Loucy (cell line): ENCODE measurements around the gene SCARB1.
A peak's percentile ranks its signal among the peaks of the same experiment; 100 is the strongest.

Experiments used
- H2AFZ ChIP-seq: fragments of 200-600 bp; sonication (generic); 2 replicates; pipeline ENCODE4 v1.6.0; 2016; ENCODE audit warnings: antibody characterized with exemption, mild to moderate bottlenecking, low read length, moderate library complexity
- H3F3A ChIP-seq: fragments of 200-600 bp; 2 replicates; pipeline ENCODE4 v1.6.0; 2016; ENCODE audit warnings: antibody characterized with exemption, low read depth, mild to moderate bottlenecking
- H3K27me3 ChIP-seq: fragments of 200-600 bp; sonication (generic); 2 replicates; pipeline ENCODE4 v1.6.1; 2014; ENCODE audit warnings: low read length, mild to moderate bottlenecking; ENCODE audit not compliant: insufficient read depth, poor library complexity, severe bottlenecking
- H3K36me3 ChIP-seq: fragments of 200-600 bp; sonication (generic); 2 replicates; pipeline ENCODE4 v1.6.1; 2016; ENCODE audit warnings: low read length; ENCODE audit not compliant: insufficient read depth
- H3K4me1 ChIP-seq: fragments of 200-600 bp; sonication (generic); 2 replicates; pipeline ENCODE4 v1.5.1; 2014; ENCODE audit warnings: low read length, mild to moderate bottlenecking; ENCODE audit not compliant: insufficient read depth, poor library complexity, severe bottlenecking
- H3K4me2 ChIP-seq: fragments of 200-600 bp; sonication (generic); 2 replicates; pipeline ENCODE4 v1.6.0; 2014; ENCODE audit warnings: antibody characterized with exemption, low read length, low read depth, mild to moderate bottlenecking; ENCODE audit not compliant: poor library complexity, severe bottlenecking
- H3K4me3 ChIP-seq: fragments of 200-600 bp; sonication (generic); 2 replicates; pipeline ENCODE4 v1.5.1; 2014; ENCODE audit warnings: low read length, mild to moderate bottlenecking, mixed read lengths; ENCODE audit not compliant: poor library complexity, severe bottlenecking
- H3K79me2 ChIP-seq: fragments of 200-600 bp; sonication (generic); 2 replicates; pipeline ENCODE4 v1.6.1; 2014; ENCODE audit warnings: low read length; ENCODE audit not compliant: insufficient read depth
- H3K9ac ChIP-seq: fragments of 200-600 bp; sonication (generic); 2 replicates; pipeline ENCODE4 v1.6.0; 2014; ENCODE audit warnings: mild to moderate bottlenecking, low read depth, low read length, moderate library complexity; ENCODE audit not compliant: poor library complexity, severe bottlenecking
- H3K9me2 ChIP-seq: fragments of 200-600 bp; sonication (generic); replicated peaks from 2 replicates; pipeline ENCODE4 v1.6.1; 2016; ENCODE audit warnings: low read depth, low read length, mixed read lengths
- H3K9me3 ChIP-seq: fragments of 200-600 bp; sonication (generic); 2 replicates; pipeline ENCODE4 v1.6.1; 2014; ENCODE audit warnings: mild to moderate bottlenecking, antibody characterized with exemption, low read length, low read depth; ENCODE audit not compliant: insufficient read depth
- H4K20me1 ChIP-seq: fragments of 200-600 bp; sonication (generic); 2 replicates; pipeline ENCODE4 v1.6.0; 2014; ENCODE audit warnings: antibody characterized with exemption, low read length, mild to moderate bottlenecking; ENCODE audit not compliant: insufficient read depth, poor library complexity, severe bottlenecking
- EZH2phosphoT487 ChIP-seq: fragments of 200-600 bp; IDR thresholded peaks from 2 replicates; pipeline ENCODE4 v1.6.1; 2018; ENCODE audit warnings: antibody characterized with exemption, mild to moderate bottlenecking, moderate library complexity, borderline replicate concordance
- TF ChIP-seq, protein P1 (sequence below): fragments of 200-600 bp; sonication (generic); conservative IDR thresholded peaks from 2 replicates; pipeline ENCODE4 v1.5.1; 2014; ENCODE audit warnings: mild to moderate bottlenecking, antibody characterized with exemption, low read length

Gene SCARB1

DNA sequence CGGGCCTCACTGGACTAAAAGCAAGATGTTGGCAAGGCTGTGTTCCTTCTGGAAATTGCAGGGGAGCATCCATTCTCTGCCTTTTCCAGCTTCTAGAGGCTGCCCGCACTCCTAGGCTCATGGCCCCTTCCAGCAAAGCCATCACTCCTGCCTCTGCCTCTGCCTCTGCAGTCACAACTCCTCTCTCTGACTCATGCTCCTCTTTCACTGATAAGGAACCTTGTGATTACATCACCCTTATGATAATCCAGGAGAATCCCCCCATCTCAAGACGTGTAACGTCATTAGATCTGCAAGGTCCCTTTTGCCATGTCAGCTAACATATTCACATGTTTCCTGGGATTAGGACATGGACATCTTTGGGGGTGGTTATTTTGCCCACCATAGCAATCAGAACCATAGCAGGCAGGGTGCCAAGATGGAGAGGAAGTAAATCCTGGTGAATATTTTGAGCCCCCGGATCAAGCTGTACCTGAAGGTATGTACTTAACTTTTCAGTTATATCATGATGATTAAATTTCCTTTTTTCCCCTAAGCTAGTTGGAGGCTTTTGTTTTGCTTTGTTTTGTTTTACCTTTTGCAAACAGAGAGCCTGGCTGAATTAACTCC lies 123.6 kb downstream of the SCARB1 start:
- no peaks in the 10 kb centered on the region for H3F3A ChIP-seq
- no peaks in the 10 kb centered on the region for H3K4me1 ChIP-seq
- no peak overlapping the region for H2AFZ ChIP-seq
- H3K27me3 ChIP-seq = no peaks in the 10 kb centered on the region
- H3K4me2 ChIP-seq = peak overlapping the region; percentile 29
- no peaks in the 10 kb centered on the region for H3K9me2 ChIP-seq
- H3K36me3 ChIP-seq = no peaks in the 10 kb centered on the region
- no peaks in the 10 kb centered on the region for H3K79me2 ChIP-seq
- H3K9ac ChIP-seq = no peak overlapping the region
- no peak for TF ChIP-seq EZH2phosphoT487
- TF ChIP-seq, protein P1, sequence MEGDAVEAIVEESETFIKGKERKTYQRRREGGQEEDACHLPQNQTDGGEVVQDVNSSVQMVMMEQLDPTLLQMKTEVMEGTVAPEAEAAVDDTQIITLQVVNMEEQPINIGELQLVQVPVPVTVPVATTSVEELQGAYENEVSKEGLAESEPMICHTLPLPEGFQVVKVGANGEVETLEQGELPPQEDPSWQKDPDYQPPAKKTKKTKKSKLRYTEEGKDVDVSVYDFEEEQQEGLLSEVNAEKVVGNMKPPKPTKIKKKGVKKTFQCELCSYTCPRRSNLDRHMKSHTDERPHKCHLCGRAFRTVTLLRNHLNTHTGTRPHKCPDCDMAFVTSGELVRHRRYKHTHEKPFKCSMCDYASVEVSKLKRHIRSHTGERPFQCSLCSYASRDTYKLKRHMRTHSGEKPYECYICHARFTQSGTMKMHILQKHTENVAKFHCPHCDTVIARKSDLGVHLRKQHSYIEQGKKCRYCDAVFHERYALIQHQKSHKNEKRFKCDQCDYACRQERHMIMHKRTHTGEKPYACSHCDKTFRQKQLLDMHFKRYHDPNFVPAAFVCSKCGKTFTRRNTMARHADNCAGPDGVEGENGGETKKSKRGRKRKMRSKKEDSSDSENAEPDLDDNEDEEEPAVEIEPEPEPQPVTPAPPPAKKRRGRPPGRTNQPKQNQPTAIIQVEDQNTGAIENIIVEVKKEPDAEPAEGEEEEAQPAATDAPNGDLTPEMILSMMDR = no peak
- no peaks in the 10 kb centered on the region for H4K20me1 ChIP-seq
- H3K9me3 ChIP-seq = no peaks in the 10 kb centered on the region
- H3K4me3 ChIP-seq = no peak overlapping the region

DNA sequence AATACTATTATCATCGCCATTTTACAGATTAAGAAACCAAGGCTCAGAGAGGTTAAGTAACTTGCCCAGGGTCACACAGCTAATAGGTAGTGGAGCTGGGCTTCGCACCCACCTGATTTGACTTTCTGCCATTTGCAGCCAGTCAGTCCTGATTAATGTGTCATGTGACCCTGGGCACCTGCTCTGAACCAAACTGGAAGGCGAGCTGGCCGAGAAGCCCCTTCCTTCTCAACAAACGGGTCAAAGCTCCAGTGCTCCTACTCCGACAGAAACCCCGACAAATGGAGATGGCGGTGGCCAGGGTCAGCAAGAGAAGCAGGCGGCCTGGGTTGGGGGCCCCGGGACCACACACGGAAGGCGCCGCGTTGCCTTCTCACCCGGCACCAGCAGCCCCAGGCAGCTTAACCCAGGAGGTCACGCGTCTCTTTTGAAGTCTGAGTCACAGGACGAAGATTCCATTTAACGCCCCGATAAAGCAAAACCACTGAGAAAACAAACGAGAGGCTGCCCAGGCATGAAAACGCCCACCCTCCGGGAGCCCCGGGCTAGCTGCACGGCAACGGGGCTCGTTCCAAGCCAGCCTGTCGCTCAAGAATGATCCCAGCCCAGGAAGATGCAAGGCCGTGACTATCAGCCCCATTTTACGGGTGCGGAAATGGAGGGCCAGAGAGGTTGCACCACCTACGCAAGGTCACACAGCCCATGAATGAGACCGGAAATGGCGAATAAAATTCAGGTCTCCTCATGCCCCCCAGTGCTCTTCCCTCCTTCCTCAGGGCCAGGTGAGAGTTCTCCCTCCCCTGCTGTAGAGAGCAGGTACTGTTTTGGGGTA lies 124.8 kb downstream of the SCARB1 start:
- Histone ChIP-seq H3K27me3 (no peaks in the 10 kb centered on the region), H3K4me3 (no peak overlapping the region), H3K9ac (no peak overlapping the region), H4K20me1 (no peaks in the 10 kb centered on the region), H3F3A (no peaks in the 10 kb centered on the region), H3K4me2 (no peak overlapping the region), H3K79me2 (no peaks in the 10 kb centered on the region), H3K36me3 (no peaks in the 10 kb centered on the region), H3K9me3 (no peaks in the 10 kb centered on the region), H3K9me2 (no peaks in the 10 kb centered on the region), H2AFZ (no peak overlapping the region), H3K4me1 (no peaks in the 10 kb centered on the region)
- no peak for TF ChIP-seq EZH2phosphoT487
- TF ChIP-seq, protein P1 = no peak

GRCh38 chr12:124737772-124738635 lies 125.7 kb downstream of the SCARB1 start:
- no peaks in the 10 kb centered on the region for H3K79me2 ChIP-seq
- H3K4me1 ChIP-seq = no peaks in the 10 kb centered on the region
- no peaks in the 10 kb centered on the region for H3F3A ChIP-seq
- H3K27me3 ChIP-seq = no peaks in the 10 kb centered on the region
- TF ChIP-seq, protein P1 = no peak
- TF ChIP-seq EZH2phosphoT487 = no peak
- no peaks in the 10 kb centered on the region for H4K20me1 ChIP-seq
- H3K4me2 ChIP-seq = no peak overlapping the region
- H3K36me3 ChIP-seq = no peaks in the 10 kb centered on the region
- H3K9me3 ChIP-seq = no peaks in the 10 kb centered on the region
- H3K4me3 ChIP-seq = no peak overlapping the region
- no peak overlapping the region for H2AFZ ChIP-seq
- H3K9ac ChIP-seq = no peak overlapping the region
- H3K9me2 ChIP-seq = no peaks in the 10 kb centered on the region
